GM12878 (cell line): ENCODE measurements around the gene NLGN4X. TPM values are rescaled to one million over a fixed set of nuclear protein-coding genes. Genes with fewer than 3 reads are reported as not detected.

Experiments used
- ATAC-seq: fragments of 200-7000 bp; cut with Tn5 transposase; 3 replicates; pipeline ENCODE4 v1.9.1; 2020; ENCODE audit warnings: mild to moderate bottlenecking, moderate library complexity
- BruUV-seq: library from RNA; stranded (reverse); fragments of 400-500 nt; replicated peaks from 2 replicates; lab custom pipeline; 2021; lab: Mats Ljungman, UMichigan
- CTCF ChIA-PET: fragments of 300-600 bp; sonication (Branson Sonifier 250); formaldehyde crosslinking; extraction: SDS; loops from one replicate; lab custom pipeline; 2021; ENCODE audit warnings: inconsistent platforms; lab: Yijun Ruan, JAX
- POLR2A ChIA-PET: fragments of 350-600 bp; formaldehyde crosslinking; extraction: SDS; loops from one replicate; lab custom pipeline; 2021; ENCODE audit warnings: inconsistent platforms; lab: Charles Lee
- RAD21 ChIA-PET: fragments of 300-600 bp; sonication (Branson Sonifier 250); formaldehyde crosslinking; loops from one replicate; lab custom pipeline; 2023; ENCODE audit warnings: antibody characterized with exemption; ENCODE audit not compliant: unreplicated experiment; lab: Charles Lee
- SMC1A ChIA-PET: fragments of 300-600 bp; sonication (Branson Sonifier 250); formaldehyde crosslinking; loops from one replicate; lab custom pipeline; 2023; ENCODE audit not compliant: unreplicated experiment, uncharacterized antibody; lab: Charles Lee
- DNase-seq: peaks from one replicate; pipeline ENCODE4 v3.0.0-alpha.2; 2011; ENCODE audit warnings: low read depth, low spot score
- FAIRE-seq: peaks from 3 replicates; lab custom pipeline; 2011; peaks lifted over from hg19 to GRCh38; lab: Jason Lieb, UNC
- H2AFZ ChIP-seq: 2 replicates; pipeline ENCODE4 v1.6.0; 2011; ENCODE audit warnings: low read depth, low read length, control low read depth; ENCODE audit not compliant: control insufficient read depth
- H3K27ac ChIP-seq: 2 replicates; pipeline ENCODE4 v1.5.1; 2011; ENCODE audit warnings: control low read depth; ENCODE audit not compliant: control insufficient read depth, insufficient read depth
- H3K27me3 ChIP-seq, 2 experiments: replicated peaks in 1 of 2; 2 replicates each; pipeline versions ENCODE4 v1.6.0 to v1.6.1; 2011; ENCODE audit warnings: low read length in 1 of 2; ENCODE audit not compliant: control insufficient read depth in 2 of 2, insufficient read depth in 2 of 2
- H3K36me3 ChIP-seq, 2 experiments: 2 replicates each; pipeline ENCODE4 v1.5.1; 2011; ENCODE audit warnings: low read length in 1 of 2; ENCODE audit not compliant: control insufficient read depth in 2 of 2, insufficient read depth in 2 of 2
- H3K4me1 ChIP-seq: 2 replicates; pipeline ENCODE4 v1.6.1; 2011; ENCODE audit warnings: mild to moderate bottlenecking, low read length, moderate library complexity, mixed read lengths; ENCODE audit not compliant: control insufficient read depth, insufficient read depth
- H3K4me2 ChIP-seq: 2 replicates; pipeline ENCODE4 v1.6.0; 2011; ENCODE audit warnings: control low read depth; ENCODE audit not compliant: control insufficient read depth, insufficient read depth
- H3K4me3 ChIP-seq: fragments of 200-600 bp; sonication (generic); 2 replicates; pipeline ENCODE4 v1.5.1; 2016
- H3K79me2 ChIP-seq: 2 replicates; pipeline ENCODE4 v1.6.0; 2011; ENCODE audit warnings: low read length; ENCODE audit not compliant: control insufficient read depth, insufficient read depth
- H3K9ac ChIP-seq: 2 replicates; pipeline ENCODE4 v1.8.0; 2011; ENCODE audit warnings: low read length, control low read depth, mixed read lengths; ENCODE audit not compliant: control insufficient read depth, insufficient read depth
- H3K9me3 ChIP-seq: replicated peaks from 3 replicates; pipeline ENCODE4 v1.5.1; 2011; ENCODE audit warnings: mild to moderate bottlenecking, low read length; ENCODE audit not compliant: control insufficient read depth, insufficient read depth
- H4K20me1 ChIP-seq: 2 replicates; pipeline ENCODE4 v1.6.0; 2011; ENCODE audit not compliant: control insufficient read depth, insufficient read depth
- ASH2L ChIP-seq: fragments of 300-600, 200-600 bp; sonication (generic); IDR thresholded peaks from 2 replicates; pipeline ENCODE4 v1.6.1; 2017; ENCODE audit warnings: low read depth, mild to moderate bottlenecking, borderline replicate concordance
- BACH1 ChIP-seq: fragments of 450-650 bp; IDR thresholded peaks from 2 replicates; pipeline ENCODE4 v1.6.1; 2017; ENCODE audit warnings: mild to moderate bottlenecking, borderline replicate concordance
- CUX1 ChIP-seq: IDR thresholded peaks from 2 replicates; pipeline ENCODE4 v1.6.1; 2012; ENCODE audit warnings: improper control_type of control experiment, low read depth, low read length; ENCODE audit not compliant: insufficient replicate concordance
- E4F1 ChIP-seq: fragments of 450-650 bp; IDR thresholded peaks from 2 replicates; pipeline ENCODE4 v1.6.1; 2018; ENCODE audit warnings: borderline replicate concordance, mild to moderate bottlenecking; ENCODE audit not compliant: partially characterized antibody
- REST ChIP-seq: IDR thresholded peaks from 2 replicates; pipeline ENCODE4 v1.6.1; 2012; ENCODE audit warnings: mild to moderate bottlenecking, low read depth, low read length
- USF1 ChIP-seq: IDR thresholded peaks from 2 replicates; pipeline ENCODE4 v1.6.1; 2011; ENCODE audit warnings: borderline replicate concordance, low read depth, mild to moderate bottlenecking, moderate library complexity, mixed read lengths, low read length; ENCODE audit not compliant: insufficient read depth; ENCODE audit errors: extremely low read length
- USF2 ChIP-seq: IDR thresholded peaks from 2 replicates; pipeline ENCODE4 v1.6.1; 2011; ENCODE audit warnings: low read depth, low read length, improper control_type of control experiment, borderline replicate concordance
- WGBS: methylation state at CpG from one replicate; pipeline ENCODE4 v1.1.6; 2016; ENCODE audit warnings: low lambda C conversion rate; ENCODE audit not compliant: insufficient replicate concordance, insufficient coverage; ENCODE audit errors: missing lambda C conversion rate; 5-methylcytosine and 5-hydroxymethylcytosine counted together
- in situ Hi-C: fragments of 300-500 bp; cut with MboI; formaldehyde crosslinking; loops from 9 replicates; pipeline ENCODE4 v1.14.3; 2018; ENCODE audit warnings: mixed read lengths
- intact Hi-C: fragments of 100-400 bp; cut with micrococcal nuclease; formaldehyde crosslinking; loops from one replicate; pipeline ENCODE4 v1.14.2; 2022; ENCODE audit not compliant: unreplicated experiment
- polyA plus RNA-seq, 11 experiments: library from polyadenylated mRNA; depleted of rRNA in 4 of 11; unstranded in 6 of 11; stranded (reverse) in 5 of 11; fragments of >200 nt; fragmentation: Nextera tagmentation in 4 of 11; fragmentation: Illumina TruSeq in 1 of 11; extraction: Ambion mirVana in 4 of 11; extraction: Trizol in 1 of 11; gene quantifications; 1 replicate in 1 of 11; 2 replicates in 10 of 11; pipeline versions ENCODE4 v1.2.1 to v1.2.3, GENCODE V29; 2011 to 2016; ENCODE audit warnings: inconsistent platforms in 2 of 11, missing spikeins in 2 of 11, low read depth in 1 of 11
- total RNA-seq, 4 experiments: library from RNA; depleted of rRNA in 3 of 4; stranded (reverse); fragments of >200 nt in 3 of 4; fragmentation: Illumina TruSeq in 1 of 4; extraction: Trizol in 1 of 4; gene quantifications; 2 replicates each; pipeline versions ENCODE4 v1.2.1 to v1.2.3, GENCODE V29; 2013 to 2021

The NLGN4X gene
- total and polyA plus RNA-seq, 10 of the 15 experiments (the other 5 are each of a cell fraction or from before 2014, with no cell fraction given) = 0.02 to 1.5 (median 0.09) TPM; not detected in 2

GRCh38 chrX:6005856-6006255 is 222.8 kb downstream of the NLGN4X start (continued):
- TF ChIP-seq USF2 = no peak
- TF ChIP-seq, all 136 proteins: peak for 0

GRCh38 chrX:6004529-6004928 is 224.1 kb downstream of the NLGN4X start:
- no peak for ATAC-seq
- no peak overlapping the region for H3K9ac ChIP-seq
- ChIA-PET POLR2A (no interaction called here), CTCF (no interaction called here), RAD21 (no interaction called here), SMC1A (no interaction called here)
- WGBS = 7% methylated on average over 4 of the region's 4 CpGs
- no peak overlapping the region for H3K4me3 ChIP-seq
- H3K27ac ChIP-seq = no peak overlapping the region
- FAIRE-seq = no peak
- intact Hi-C loops = no loop called here
- no peaks in the 10 kb centered on the region for H3K9me3 ChIP-seq
- DNase-seq = no peak
- no peaks in the 10 kb centered on the region for H4K20me1 ChIP-seq
- H3K79me2 ChIP-seq = no peaks in the 10 kb centered on the region
- BruUV-seq = no TSS peak
- no peak overlapping the region for H3K4me2 ChIP-seq
- no peaks in the 10 kb centered on the region for H3K36me3 ChIP-seq
- no peaks in the 10 kb centered on the region for H3K27me3 ChIP-seq
- H3K4me1 ChIP-seq = no peaks in the 10 kb centered on the region
- H2AFZ ChIP-seq = no peak overlapping the region
- in situ Hi-C loops = no loop called here
- TF ChIP-seq ASH2L (no peak), CUX1 (no peak), USF1 (no peak), REST (no peak), BACH1 (no peak), E4F1 (no peak)
